Subcutaneous adipose tissue (tissue), 4 donors: ENCODE results near the gene GCFC2. TPM values are rescaled to one million over a fixed set of nuclear protein-coding genes. Genes with fewer than 3 reads are reported as not detected.

Experiments
- total RNA-seq, 4 donors: library from RNA; depleted of rRNA; stranded (reverse); fragments of >200 nt; gene quantifications; one replicate each; pipeline ENCODE4 v1.1.0, GENCODE V29; 2016
- TF ChIP-seq, protein P1 (sequence below): fragments of 450-650 bp; IDR thresholded peaks from one replicate; pipeline ENCODE4 v1.5.1; 2016; ENCODE audit warnings: low read depth, mild to moderate bottlenecking, control low read depth, antibody characterized with exemption, moderate library complexity

GCFC2 gene
- total RNA-seq, 4 donors from 2014 or later = 25.2 to 39.9 (median 33.9) TPM

DNA sequence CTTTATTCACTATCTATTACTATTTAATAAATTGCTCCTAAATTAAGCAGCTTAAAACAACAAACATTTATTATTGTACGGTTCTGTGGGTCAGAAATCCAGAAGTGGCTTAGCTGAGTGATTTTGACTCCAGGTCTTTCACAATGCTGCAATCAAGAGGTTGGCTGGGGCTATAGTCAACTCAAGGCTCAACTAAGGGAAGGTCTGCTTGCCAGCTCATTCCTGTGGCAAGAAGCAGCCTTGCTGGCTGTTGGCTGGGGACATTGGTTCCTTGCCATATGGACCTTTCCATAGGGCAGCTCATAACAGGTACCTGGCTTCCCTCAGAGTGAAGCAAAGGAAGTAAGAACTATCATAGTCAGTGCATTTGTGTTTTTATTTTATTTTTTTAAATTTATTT is 69.1 kb downstream of the GCFC2 start:
- TF ChIP-seq, protein P1, sequence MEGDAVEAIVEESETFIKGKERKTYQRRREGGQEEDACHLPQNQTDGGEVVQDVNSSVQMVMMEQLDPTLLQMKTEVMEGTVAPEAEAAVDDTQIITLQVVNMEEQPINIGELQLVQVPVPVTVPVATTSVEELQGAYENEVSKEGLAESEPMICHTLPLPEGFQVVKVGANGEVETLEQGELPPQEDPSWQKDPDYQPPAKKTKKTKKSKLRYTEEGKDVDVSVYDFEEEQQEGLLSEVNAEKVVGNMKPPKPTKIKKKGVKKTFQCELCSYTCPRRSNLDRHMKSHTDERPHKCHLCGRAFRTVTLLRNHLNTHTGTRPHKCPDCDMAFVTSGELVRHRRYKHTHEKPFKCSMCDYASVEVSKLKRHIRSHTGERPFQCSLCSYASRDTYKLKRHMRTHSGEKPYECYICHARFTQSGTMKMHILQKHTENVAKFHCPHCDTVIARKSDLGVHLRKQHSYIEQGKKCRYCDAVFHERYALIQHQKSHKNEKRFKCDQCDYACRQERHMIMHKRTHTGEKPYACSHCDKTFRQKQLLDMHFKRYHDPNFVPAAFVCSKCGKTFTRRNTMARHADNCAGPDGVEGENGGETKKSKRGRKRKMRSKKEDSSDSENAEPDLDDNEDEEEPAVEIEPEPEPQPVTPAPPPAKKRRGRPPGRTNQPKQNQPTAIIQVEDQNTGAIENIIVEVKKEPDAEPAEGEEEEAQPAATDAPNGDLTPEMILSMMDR = no peak

DNA sequence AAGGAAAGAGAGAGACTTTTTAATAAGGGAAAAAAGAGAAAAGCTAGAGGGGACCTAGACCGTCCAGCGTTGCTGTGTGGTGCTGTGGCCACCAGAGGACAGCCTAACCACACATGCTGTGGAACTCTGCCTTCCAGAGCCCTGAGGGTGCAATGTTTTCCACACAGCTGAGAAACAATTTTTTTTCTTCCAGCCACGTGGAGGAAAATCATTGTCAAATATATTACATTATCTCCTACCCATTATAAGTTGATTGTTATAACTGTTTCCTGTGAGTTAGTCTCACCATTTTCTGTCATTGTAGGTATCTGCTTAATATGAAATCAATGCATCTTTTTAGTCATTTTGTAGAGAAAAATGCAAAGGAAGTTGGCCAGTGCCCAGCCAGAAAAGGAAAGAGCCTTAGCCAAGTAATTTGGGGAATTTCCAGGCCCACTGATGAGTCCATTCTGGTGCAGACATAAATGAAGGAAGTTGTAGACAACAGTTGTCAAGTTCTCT is 70.0 kb downstream of the GCFC2 start:
- TF ChIP-seq, protein P1 = no peak

DNA sequence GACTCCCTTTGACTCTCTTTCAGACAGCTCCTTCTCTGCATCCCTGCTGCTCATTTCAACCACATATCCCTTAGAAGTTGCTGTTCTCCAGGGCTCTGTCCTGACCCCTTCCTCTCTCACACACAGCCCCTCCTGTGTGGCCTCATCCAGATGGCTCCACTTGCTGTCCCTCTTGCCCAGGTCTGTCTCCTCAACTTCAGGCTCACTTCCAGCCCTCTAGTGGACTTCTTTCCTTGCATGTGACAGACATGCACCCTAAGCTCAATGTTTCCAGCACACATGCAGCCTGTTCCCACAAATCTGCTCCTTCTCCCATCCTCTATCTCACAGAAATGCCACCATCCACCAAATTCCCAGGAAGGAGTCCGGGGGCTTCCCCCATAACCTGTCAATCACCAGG is 73.1 kb downstream of the GCFC2 start:
- TF ChIP-seq, protein P1 = no peak

- TF ChIP-seq, protein P1 = no peak
Observed at GRCh38 chr2:75634945-75635344, 75.8 kb downstream of the GCFC2 start.

- TF ChIP-seq, protein P1 = no peak
Observed at GRCh38 chr2:75633620-75634019, 77.1 kb downstream of the GCFC2 start.

GRCh38 chr2:75632813-75633212 is 77.9 kb downstream of the GCFC2 start:
- TF ChIP-seq, protein P1 = no peak

DNA sequence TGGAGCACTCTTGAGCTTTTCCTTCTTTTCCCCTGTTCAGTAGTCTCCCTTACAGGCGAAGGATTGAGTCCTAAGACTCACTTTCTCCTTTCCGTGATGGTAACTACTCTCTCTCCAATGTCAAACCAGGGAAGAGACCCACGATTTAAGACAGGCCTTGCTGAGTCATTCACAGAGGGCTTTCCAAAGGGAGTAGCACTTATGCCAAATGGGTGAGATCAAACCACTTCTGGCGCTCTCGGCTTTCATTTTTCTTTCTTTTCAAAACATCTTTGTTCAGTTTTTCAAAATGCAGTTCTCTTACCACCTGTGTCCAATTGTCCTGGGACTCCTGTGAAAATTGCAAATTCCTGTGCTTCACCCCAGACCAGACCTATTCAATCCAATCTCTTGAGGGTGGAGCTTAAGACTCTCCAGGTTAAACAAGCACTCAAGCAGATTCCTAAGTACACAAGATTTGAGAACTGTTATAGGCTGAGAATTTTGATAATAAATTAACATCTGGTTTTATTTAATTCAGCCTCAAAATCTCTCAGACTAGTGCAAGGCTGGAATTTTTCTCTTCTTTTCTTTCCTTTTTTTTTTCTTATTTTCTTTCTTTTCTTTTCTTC is 78.5 kb downstream of the GCFC2 start:
- TF ChIP-seq, protein P1 = no peak
